ENCODE measurements around the gene TNFRSF12A. TPM values are rescaled to one million over a fixed set of nuclear protein-coding genes. Genes with fewer than 3 reads are reported as not detected.

TNFRSF12A gene
- total and polyA plus RNA-seq, 2 of the 13 experiments (the other 11 are each of a cell fraction or from before 2014, with no cell fraction given), result 61.9 to 66.0 TPM

- no peak for TF ChIP-seq SP2 (CRISPR knock-in tag; IDR thresholded peaks at IDR 0.05)
- peak; percentile 69 for TF ChIP-seq RAD21 (CRISPR knock-in tag; IDR thresholded peaks at IDR 0.05)
- TF ChIP-seq NR0B2 (CRISPR knock-in tag; IDR thresholded peaks at IDR 0.05), result 0 out of 2 replicates have a peak, but pooled peaks have one; percentile 18
- no peak for TF ChIP-seq ZC3H13 (CRISPR knock-in tag; IDR thresholded peaks at IDR 0.05)
- TF ChIP-seq HOXA3 (CRISPR knock-in tag; IDR thresholded peaks at IDR 0.05), result peak; percentile 38; the same call in 1 of the 2 replicates
- TF ChIP-seq, protein P1, sequence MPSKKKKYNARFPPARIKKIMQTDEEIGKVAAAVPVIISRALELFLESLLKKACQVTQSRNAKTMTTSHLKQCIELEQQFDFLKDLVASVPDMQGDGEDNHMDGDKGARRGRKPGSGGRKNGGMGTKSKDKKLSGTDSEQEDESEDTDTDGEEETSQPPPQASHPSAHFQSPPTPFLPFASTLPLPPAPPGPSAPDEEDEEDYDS (CRISPR knock-in tag; IDR thresholded peaks at IDR 0.05), result peak; percentile 53; the same call in 1 of the 2 replicates
- TF ChIP-seq HNRNPLL (IDR thresholded peaks at IDR 0.05; ENCODE audit: low read depth, low read length, poor library complexity, severe bottlenecking), result peak; percentile 23
- 0 out of 2 replicates have a peak, but pooled peaks have one; percentile 18 for TF ChIP-seq ETV5 (CRISPR knock-in tag; IDR thresholded peaks at IDR 0.05; ENCODE audit: borderline replicate concordance)
- TF ChIP-seq, protein P2, sequence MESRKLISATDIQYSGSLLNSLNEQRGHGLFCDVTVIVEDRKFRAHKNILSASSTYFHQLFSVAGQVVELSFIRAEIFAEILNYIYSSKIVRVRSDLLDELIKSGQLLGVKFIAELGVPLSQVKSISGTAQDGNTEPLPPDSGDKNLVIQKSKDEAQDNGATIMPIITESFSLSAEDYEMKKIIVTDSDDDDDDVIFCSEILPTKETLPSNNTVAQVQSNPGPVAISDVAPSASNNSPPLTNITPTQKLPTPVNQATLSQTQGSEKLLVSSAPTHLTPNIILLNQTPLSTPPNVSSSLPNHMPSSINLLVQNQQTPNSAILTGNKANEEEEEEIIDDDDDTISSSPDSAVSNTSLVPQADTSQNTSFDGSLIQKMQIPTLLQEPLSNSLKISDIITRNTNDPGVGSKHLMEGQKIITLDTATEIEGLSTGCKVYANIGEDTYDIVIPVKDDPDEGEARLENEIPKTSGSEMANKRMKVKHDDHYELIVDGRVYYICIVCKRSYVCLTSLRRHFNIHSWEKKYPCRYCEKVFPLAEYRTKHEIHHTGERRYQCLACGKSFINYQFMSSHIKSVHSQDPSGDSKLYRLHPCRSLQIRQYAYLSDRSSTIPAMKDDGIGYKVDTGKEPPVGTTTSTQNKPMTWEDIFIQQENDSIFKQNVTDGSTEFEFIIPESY (CRISPR knock-in tag; IDR thresholded peaks at IDR 0.05), result peak; percentile 97
- no peak for TF ChIP-seq ISL2 (CRISPR knock-in tag; IDR thresholded peaks at IDR 0.05)
- TF ChIP-seq RERE (CRISPR knock-in tag; IDR thresholded peaks at IDR 0.05; ENCODE audit: low read depth), result no peak
- no peak for TF ChIP-seq ZNF274 (CRISPR knock-in tag; IDR thresholded peaks at IDR 0.05)
- TF ChIP-seq KDM6A (CRISPR knock-in tag; IDR thresholded peaks at IDR 0.05; ENCODE audit: low read depth), result no peak
- TF ChIP-seq, protein P3, sequence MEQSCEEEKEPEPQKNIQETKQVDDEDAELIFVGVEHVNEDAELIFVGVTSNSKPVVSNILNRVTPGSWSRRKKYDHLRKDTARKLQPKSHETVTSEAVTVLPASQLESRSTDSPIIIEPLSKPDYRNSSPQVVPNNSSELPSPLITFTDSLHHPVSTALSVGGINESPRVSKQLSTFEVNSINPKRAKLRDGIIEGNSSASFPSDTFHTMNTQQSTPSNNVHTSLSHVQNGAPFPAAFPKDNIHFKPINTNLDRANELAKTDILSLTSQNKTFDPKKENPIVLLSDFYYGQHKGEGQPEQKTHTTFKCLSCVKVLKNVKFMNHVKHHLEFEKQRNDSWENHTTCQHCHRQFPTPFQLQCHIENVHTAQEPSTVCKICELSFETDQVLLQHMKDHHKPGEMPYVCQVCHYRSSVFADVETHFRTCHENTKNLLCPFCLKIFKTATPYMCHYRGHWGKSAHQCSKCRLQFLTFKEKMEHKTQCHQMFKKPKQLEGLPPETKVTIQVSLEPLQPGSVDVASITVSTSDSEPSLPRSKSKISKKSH (CRISPR knock-in tag; IDR thresholded peaks at IDR 0.05; ENCODE audit: borderline replicate concordance), result no peak
- TF ChIP-seq ZNF710 (CRISPR knock-in tag; IDR thresholded peaks at IDR 0.05; ENCODE audit: borderline replicate concordance), result no peak
- no peak for TF ChIP-seq ELF1 (CRISPR knock-in tag; IDR thresholded peaks at IDR 0.05)
- TF ChIP-seq PLRG1 (conservative IDR thresholded peaks at IDR 0.05), result no peak
- TF ChIP-seq SAP130 (CRISPR knock-in tag; IDR thresholded peaks at IDR 0.05; ENCODE audit: low read depth), result peak; percentile 42
Measured at GRCh38 chr16:3017794-3018506, 2.2 kb upstream of the TNFRSF12A start, which contains the start of gene CLDN6 (continued).

Measured in HepG2 (cell line).